HUES48 (cell line): Measurements from ENCODE around the gene GPD1.
"Not testable (repeated sequence)": the region's sequence is repeated elsewhere in the genome, so short reads cannot be mapped to it uniquely, and the experiment has no call there.

Experiments used
- H3K27ac ChIP-seq: one replicate; pipeline ENCODE4 v1.7.0; 2013; ENCODE audit warnings: low read depth, low read length, inconsistent platforms
- H3K27me3 ChIP-seq: 2 replicates; pipeline ENCODE4 v1.6.1; 2013; ENCODE audit warnings: mild to moderate bottlenecking, low read length; ENCODE audit not compliant: control insufficient read depth, insufficient read depth
- H3K36me3 ChIP-seq: 2 replicates; pipeline ENCODE4 v1.6.1; 2013; ENCODE audit warnings: low read length; ENCODE audit not compliant: control insufficient read depth, insufficient read depth
- H3K4me1 ChIP-seq: 2 replicates; pipeline ENCODE4 v1.6.1; 2013; ENCODE audit warnings: mild to moderate bottlenecking, low read length; ENCODE audit not compliant: control insufficient read depth, insufficient read depth
- H3K4me3 ChIP-seq: 2 replicates; pipeline ENCODE4 v1.5.1; 2013; ENCODE audit warnings: mild to moderate bottlenecking, low read depth, low read length
- H3K9ac ChIP-seq: 2 replicates; pipeline ENCODE4 v1.6.1; 2013; ENCODE audit warnings: mild to moderate bottlenecking, low read depth, low read length, moderate library complexity
- H3K9me3 ChIP-seq: 2 replicates; pipeline ENCODE4 v1.6.1; 2013; ENCODE audit warnings: low read length; ENCODE audit not compliant: control insufficient read depth, insufficient read depth

Gene GPD1

GRCh38 chr12:50132505-50133135, 28.8 kb downstream of the GPD1 start:
- no peaks in the 10 kb centered on the region for H3K4me1 ChIP-seq
- H3K9me3 ChIP-seq, result no peaks in the 10 kb centered on the region
- H3K9ac ChIP-seq, result no peak overlapping the region
- H3K36me3 ChIP-seq, result peaks cover 81% of the 10 kb centered on the region
- no peaks in the 10 kb centered on the region for H3K27me3 ChIP-seq
- no peak overlapping the region for H3K4me3 ChIP-seq
- H3K27ac ChIP-seq, result no peak overlapping the region

- H3K36me3 ChIP-seq, result peaks cover 54% of the 10 kb centered on the region
- no peaks in the 10 kb centered on the region for H3K4me1 ChIP-seq
- H3K4me3 ChIP-seq, result no peak overlapping the region
- no peak overlapping the region for H3K9ac ChIP-seq
- no peaks in the 10 kb centered on the region for H3K9me3 ChIP-seq
- no peak overlapping the region for H3K27ac ChIP-seq
- H3K27me3 ChIP-seq, result no peaks in the 10 kb centered on the region
Measured at GRCh38 chr12:50142993-50143392, 39.2 kb downstream of the GPD1 start.

GRCh38 chr12:50145439-50145838, 41.6 kb downstream of the GPD1 start:
- Histone ChIP-seq H3K9me3 (no peaks in the 10 kb centered on the region), H3K36me3 (peaks cover 31% of the 10 kb centered on the region), H3K27ac (no peak overlapping the region), H3K9ac (no peak overlapping the region), H3K27me3 (no peaks in the 10 kb centered on the region), H3K4me1 (no peaks in the 10 kb centered on the region), H3K4me3 (no peak overlapping the region)

GRCh38 chr12:50147281-50147680, 43.5 kb downstream of the GPD1 start:
- H3K27ac ChIP-seq, result no peak overlapping the region
- no peak overlapping the region for H3K4me3 ChIP-seq
- peaks cover 15% of the 10 kb centered on the region for H3K36me3 ChIP-seq
- H3K9me3 ChIP-seq, result no peaks in the 10 kb centered on the region
- no peaks in the 10 kb centered on the region for H3K4me1 ChIP-seq
- H3K27me3 ChIP-seq, result no peaks in the 10 kb centered on the region
- H3K9ac ChIP-seq, result no peak overlapping the region

- not testable (repeated sequence) for H3K4me1 ChIP-seq, H3K27me3 ChIP-seq, H3K9ac ChIP-seq, H3K9me3 ChIP-seq, H3K36me3 ChIP-seq, H3K27ac ChIP-seq, H3K4me3 ChIP-seq
Measured at GRCh38 chr12:50148011-50148410, 44.2 kb downstream of the GPD1 start.

- Histone ChIP-seq H3K4me3 (no peak overlapping the region), H3K9ac (no peak overlapping the region), H3K4me1 (no peaks in the 10 kb centered on the region), H3K27ac (no peak overlapping the region), H3K9me3 (no peaks in the 10 kb centered on the region), H3K36me3 (no peaks in the 10 kb centered on the region), H3K27me3 (no peaks in the 10 kb centered on the region)
Measured at GRCh38 chr12:50149311-50149710, 45.5 kb downstream of the GPD1 start.

GRCh38 chr12:50151047-50151687, 47.4 kb downstream of the GPD1 start:
- no peak overlapping the region for H3K4me3 ChIP-seq
- H3K9ac ChIP-seq, result no peak overlapping the region
- no peak overlapping the region for H3K27ac ChIP-seq
- H3K36me3 ChIP-seq, result no peaks in the 10 kb centered on the region
- H3K27me3 ChIP-seq, result no peaks in the 10 kb centered on the region
- H3K4me1 ChIP-seq, result no peaks in the 10 kb centered on the region
- H3K9me3 ChIP-seq, result no peaks in the 10 kb centered on the region

- H3K4me1 ChIP-seq, H3K27me3 ChIP-seq, H3K27ac ChIP-seq, H3K9me3 ChIP-seq, H3K9ac ChIP-seq, H3K36me3 ChIP-seq, H3K4me3 ChIP-seq: not testable (repeated sequence)
Measured at GRCh38 chr12:50154947-50155346, 51.1 kb downstream of the GPD1 start.

- H3K36me3 ChIP-seq, result no peaks in the 10 kb centered on the region
- no peak overlapping the region for H3K9ac ChIP-seq
- no peaks in the 10 kb centered on the region for H3K27me3 ChIP-seq
- no peaks in the 10 kb centered on the region for H3K9me3 ChIP-seq
- H3K4me3 ChIP-seq, result no peak overlapping the region
- no peaks in the 10 kb centered on the region for H3K4me1 ChIP-seq
- H3K27ac ChIP-seq, result no peak overlapping the region
Measured at GRCh38 chr12:50156641-50157040, 52.8 kb downstream of the GPD1 start.

GRCh38 chr12:50157259-50157658, 53.5 kb downstream of the GPD1 start:
- no peaks in the 10 kb centered on the region for H3K9me3 ChIP-seq
- H3K4me3 ChIP-seq, result no peak overlapping the region
- H3K27ac ChIP-seq, result no peak overlapping the region
- no peaks in the 10 kb centered on the region for H3K4me1 ChIP-seq
- H3K36me3 ChIP-seq, result no peaks in the 10 kb centered on the region
- no peaks in the 10 kb centered on the region for H3K27me3 ChIP-seq
- H3K9ac ChIP-seq, result no peak overlapping the region

- Histone ChIP-seq H3K9ac (no peak overlapping the region), H3K4me3 (no peak overlapping the region), H3K9me3 (no peaks in the 10 kb centered on the region), H3K27ac (no peak overlapping the region), H3K4me1 (peaks cover under 1% of the 10 kb centered on the region; the same call in 1 of the 2 replicates), H3K27me3 (no peaks in the 10 kb centered on the region), H3K36me3 (no peaks in the 10 kb centered on the region)
Measured at GRCh38 chr12:50160643-50161042, 56.8 kb downstream of the GPD1 start.
